ENCODE measurements around the gene TAGAP.
"Not testable (repeated sequence)": the region's sequence is repeated elsewhere in the genome, so short reads cannot be mapped to it uniquely, and the experiment has no call there.

TAGAP gene

GRCh38 chr6:159033160-159034049 lies 11.4 kb downstream of the TAGAP start:
- DNase-seq (ENCODE audit: low spot score) = no peak
- no peak for TF ChIP-seq CTCF (IDR thresholded peaks at IDR 0.05; ENCODE audit: borderline replicate concordance, control extremely low read depth, extremely low read depth, insufficient read depth, missing control alignments)
- in situ Hi-C loops (cut with MboI; ENCODE audit: low sequenced_read_pairs, unreplicated experiment) = no loop called here

- in situ Hi-C loops (cut with MboI; ENCODE audit: low sequenced_read_pairs, unreplicated experiment) = no loop called here
- DNase-seq (ENCODE audit: low spot score) = no peak
- no peak for TF ChIP-seq CTCF (IDR thresholded peaks at IDR 0.05; ENCODE audit: borderline replicate concordance, control extremely low read depth, extremely low read depth, insufficient read depth, missing control alignments)
Measured at GRCh38 chr6:159031846-159032245, 12.9 kb downstream of the TAGAP start.

GRCh38 chr6:159030168-159030567 lies 14.6 kb downstream of the TAGAP start:
- DNase-seq (ENCODE audit: low spot score) = no peak
- no peak for TF ChIP-seq CTCF (IDR thresholded peaks at IDR 0.05; ENCODE audit: borderline replicate concordance, control extremely low read depth, extremely low read depth, insufficient read depth, missing control alignments)
- in situ Hi-C loops (cut with MboI; ENCODE audit: low sequenced_read_pairs, unreplicated experiment) = no loop called here

- in situ Hi-C loops (cut with MboI; ENCODE audit: low sequenced_read_pairs, unreplicated experiment); DNase-seq (ENCODE audit: low spot score): not testable (repeated sequence)
Measured at GRCh38 chr6:159025224-159025623, 19.6 kb downstream of the TAGAP start.

- no peak for DNase-seq (ENCODE audit: low spot score)
- TF ChIP-seq CTCF (IDR thresholded peaks at IDR 0.05; ENCODE audit: borderline replicate concordance, control extremely low read depth, extremely low read depth, insufficient read depth, missing control alignments) = no peak
- in situ Hi-C loops (cut with MboI; ENCODE audit: low sequenced_read_pairs, unreplicated experiment) = no loop called here
Measured at GRCh38 chr6:159023893-159024292, 20.9 kb downstream of the TAGAP start.

- no peak for DNase-seq (ENCODE audit: low spot score)
- in situ Hi-C loops (cut with MboI; ENCODE audit: low sequenced_read_pairs, unreplicated experiment) = no loop called here
- TF ChIP-seq CTCF (IDR thresholded peaks at IDR 0.05; ENCODE audit: borderline replicate concordance, control extremely low read depth, extremely low read depth, insufficient read depth, missing control alignments) = no peak
Measured at GRCh38 chr6:159020011-159020410, 24.8 kb downstream of the TAGAP start.

- in situ Hi-C loops (cut with MboI; ENCODE audit: low sequenced_read_pairs, unreplicated experiment) = no loop called here
- TF ChIP-seq CTCF (IDR thresholded peaks at IDR 0.05; ENCODE audit: borderline replicate concordance, control extremely low read depth, extremely low read depth, insufficient read depth, missing control alignments) = no peak
- DNase-seq (ENCODE audit: low spot score) = peak; percentile 44
Measured at GRCh38 chr6:159017757-159018559, 26.8 kb downstream of the TAGAP start.

Data from GM13976 (cell line).